ENCODE measurements around the gene SPEG. TPM values are rescaled to one million over a fixed set of nuclear protein-coding genes. Genes with fewer than 3 reads are reported as not detected.

Gene SPEG
- total and polyA plus RNA-seq, 2 of the 8 experiments (the other 6 are each of a cell fraction or from before 2014, with no cell fraction given): 19.9 to 32.0 TPM

GRCh38 chr2:219480004-219480403 is 45.4 kb downstream of the SPEG start:
- Histone ChIP-seq H3K23me2 (ENCODE audit: low read depth, low read length) (peaks cover 8% of the 10 kb centered on the region; the same call in 1 of the 2 replicates), H4K91ac (replicated peaks; ENCODE audit: insufficient read length, low read length) (no peak overlapping the region)

More at GRCh38 chr2:219480004-219480403, 45.4 kb downstream of the SPEG start:
- no peak overlapping the region for H3K4me3 ChIP-seq (ENCODE audit: extremely low read depth in 1 of 4, insufficient read depth in 2 of 4, low read depth in 3 of 4, low read length in 4 of 4)
- DNase-seq (ENCODE audit: low read depth in 1 of 2, low spot score in 2 of 2) (no peak), FAIRE-seq (no peak)
- no peaks in the 10 kb centered on the region for H3K9me3 ChIP-seq (ENCODE audit: insufficient read depth in 2 of 2, low read depth in 1 of 2, low read length in 1 of 2)
- no peak overlapping the region for H3K4ac ChIP-seq (replicated peaks; ENCODE audit: insufficient read length, low read depth, low read length)
- no peak overlapping the region for H3K23ac ChIP-seq (ENCODE audit: insufficient read length)
- H3K4me2 ChIP-seq (ENCODE audit: insufficient read depth in 1 of 2, low read depth in 2 of 2, low read length in 2 of 2): no peak overlapping the region
- POLR2A ChIA-PET (ENCODE audit: partially characterized antibody): interaction anchor here (1.2 kb wide), 1 partner anchor 12 kb away, joined by 3 read pairs; no protein-coding TSS in a partner anchor
- no peak overlapping the region for H3K9ac ChIP-seq (replicated peaks in 1 of 4; ENCODE audit: extremely low read depth in 1 of 4, low read depth in 3 of 4, low read length in 3 of 4)
- H2BK15ac ChIP-seq (ENCODE audit: low read length): no peak overlapping the region
- H2AFZ ChIP-seq (ENCODE audit: low read length): no peak overlapping the region
- H4K8ac ChIP-seq (ENCODE audit: extremely low read depth, insufficient read depth, low read length): no peak overlapping the region
- H3K79me1 ChIP-seq (ENCODE audit: low read depth, low read length): no peaks in the 10 kb centered on the region; the same call in 1 of the 2 replicates
- peaks cover 0 to 2% of the 10 kb centered on the region in 2 experiments for H4K20me1 ChIP-seq (replicated peaks in 1 of 2; ENCODE audit: control insufficient read depth in 1 of 2, insufficient read depth in 2 of 2, low read length in 2 of 2)
- no peaks in the 10 kb centered on the region for H3K79me2 ChIP-seq (ENCODE audit: control insufficient read depth in 1 of 2, insufficient read depth in 2 of 2, low read length in 2 of 2)
- WGBS, 2 experiments (ENCODE audit: extremely low coverage in 1 of 2, insufficient coverage in 1 of 2, insufficient read length in 1 of 2, insufficient replicate concordance in 2 of 2, low coverage in 1 of 2, low lambda C conversion rate in 2 of 2, missing lambda C conversion rate in 1 of 2): 93% methylated on average over 8 of the region's 8 CpGs; no CpG with 5 or more reads in 1 of the 2 experiments
- H3K56ac ChIP-seq (replicated peaks; ENCODE audit: insufficient read length, low read depth, low read length): no peak overlapping the region
- H3K4me1 ChIP-seq (replicated peaks in 1 of 4; ENCODE audit: control insufficient read depth in 3 of 4, insufficient read depth in 4 of 4, low read length in 3 of 4): peaks cover 0 to 24% (median 14%) of the 10 kb centered on the region in 4 experiments; a peak in 6 of 7 replicates
- H2BK12ac ChIP-seq (ENCODE audit: low read depth, low read length): no peak overlapping the region
- H3K27me3 ChIP-seq (replicated peaks in 1 of 4; ENCODE audit: control insufficient read depth in 3 of 4, extremely low read depth in 1 of 4, insufficient read depth in 3 of 4, low read length in 3 of 4): peaks cover 11 to 31% (median 21%) of the 10 kb centered on the region in 4 experiments; a peak in 6 of 7 replicates
- TF ChIP-seq EZH2 (IDR thresholded peaks at IDR 0.05; ENCODE audit: low read depth, low read length, severe bottlenecking) (no peak), JUND (IDR thresholded peaks at IDR 0.05; ENCODE audit: low read length) (no peak), KDM4A (IDR thresholded peaks at IDR 0.05; ENCODE audit: low read depth, low read length, severe bottlenecking) (no peak), SP4 (IDR thresholded peaks at IDR 0.05; ENCODE audit: low read length) (no peak), BACH1 (IDR thresholded peaks at IDR 0.05; ENCODE audit: low read length) (no peak)
- no peak overlapping the region for H2AK5ac ChIP-seq (ENCODE audit: low read depth, low read length)
- no peak overlapping the region for H2BK5ac ChIP-seq (ENCODE audit: low read depth, low read length)
- CTCF ChIA-PET (ENCODE audit: partially characterized antibody): interaction anchor here (88.6 to 113.1 kb wide), 2 partner anchors 9 to 22 kb away, joined by 7248 read pairs; partner anchors contain the start of genes ASIC4, CHPF, DES and GMPPA
- H3K14ac ChIP-seq (ENCODE audit: insufficient read length): no peak overlapping the region
- H3K27ac ChIP-seq (ENCODE audit: low read depth, low read length): no peak overlapping the region
- H3K36me3 ChIP-seq (ENCODE audit: control insufficient read depth in 2 of 4, insufficient read depth in 4 of 4, low read length in 3 of 4): no peaks in the 10 kb centered on the region; a peak in 1 of 8 replicates
- no peak overlapping the region for H2BK120ac ChIP-seq (replicated peaks; ENCODE audit: low read depth, low read length)
- H3K18ac ChIP-seq (ENCODE audit: extremely low read depth, low read length): no peak overlapping the region
- no peak overlapping the region for H2BK20ac ChIP-seq (ENCODE audit: low read length)
- H4K5ac ChIP-seq (ENCODE audit: insufficient read length, low read depth, low read length): no peak overlapping the region
